GM19351 (cell line): Measurements from ENCODE around the gene FBXW5.

Experiments used
- ATAC-seq: cut with Tn5 transposase; IDR thresholded peaks from one replicate; pipeline ENCODE4 v1.9.1; 2021; ENCODE audit warnings: mild to moderate bottlenecking, moderate library complexity; ENCODE audit not compliant: unreplicated experiment

The FBXW5 gene

DNA sequence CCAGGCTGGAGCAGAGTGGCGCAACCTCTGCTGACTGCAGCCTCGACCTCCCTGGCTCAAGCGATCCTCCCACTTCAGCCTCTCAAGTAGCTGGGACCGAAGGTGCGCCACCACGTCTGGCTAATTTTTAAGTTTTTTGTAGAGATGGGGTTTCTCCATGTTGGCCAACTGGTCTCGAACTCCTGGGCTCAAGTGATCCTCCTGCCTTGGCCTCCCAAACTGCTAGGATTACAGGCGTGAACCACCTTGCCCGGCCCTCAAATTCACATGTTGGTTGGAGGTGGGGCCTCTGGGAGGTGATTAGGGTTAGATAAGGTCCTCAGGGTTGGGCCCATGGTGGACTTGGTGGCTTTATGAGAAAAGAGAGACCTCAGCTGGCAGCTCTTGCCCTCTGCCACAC is 17.6 kb upstream of the FBXW5 start:
- ATAC-seq = no peak

DNA sequence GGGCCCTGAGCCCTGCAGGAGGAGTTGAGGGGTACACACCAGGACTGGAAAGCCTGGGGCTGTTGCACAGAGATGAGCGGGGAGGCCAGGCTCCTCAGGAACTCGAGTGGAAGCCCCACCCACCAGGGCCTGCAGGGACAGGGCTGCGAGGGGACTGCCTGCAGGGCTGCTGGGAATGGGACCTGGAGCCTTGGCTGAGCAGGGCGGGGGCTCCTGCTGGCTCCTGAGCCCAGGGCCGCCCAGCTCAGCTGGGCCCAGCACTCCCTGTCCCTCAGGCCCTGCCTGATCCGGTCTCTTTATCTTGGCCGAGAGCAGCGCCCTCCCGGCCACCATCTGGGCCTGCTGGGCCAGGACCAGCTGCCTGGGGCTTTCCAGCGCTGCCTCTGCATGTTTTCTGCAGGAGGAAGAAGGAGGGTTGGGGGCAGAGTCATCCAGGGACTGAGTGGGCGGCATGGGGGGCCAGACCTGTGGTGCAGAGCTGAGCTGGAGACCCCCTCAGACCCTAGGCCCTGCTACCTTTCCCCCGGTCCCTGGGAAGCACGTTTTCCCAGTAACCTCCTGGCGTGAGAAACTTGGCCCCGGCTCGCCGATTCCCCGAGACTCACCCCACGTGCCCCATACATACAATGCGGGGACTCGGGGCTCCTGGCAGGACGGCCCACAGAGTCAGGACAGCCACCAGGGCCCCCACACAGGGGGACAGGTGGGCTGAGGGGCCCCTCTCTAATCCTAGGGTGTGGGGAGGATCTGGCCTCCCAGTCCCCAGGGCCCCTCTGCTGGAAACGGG is 16.9 kb upstream of the FBXW5 start:
- ATAC-seq = no peak

DNA sequence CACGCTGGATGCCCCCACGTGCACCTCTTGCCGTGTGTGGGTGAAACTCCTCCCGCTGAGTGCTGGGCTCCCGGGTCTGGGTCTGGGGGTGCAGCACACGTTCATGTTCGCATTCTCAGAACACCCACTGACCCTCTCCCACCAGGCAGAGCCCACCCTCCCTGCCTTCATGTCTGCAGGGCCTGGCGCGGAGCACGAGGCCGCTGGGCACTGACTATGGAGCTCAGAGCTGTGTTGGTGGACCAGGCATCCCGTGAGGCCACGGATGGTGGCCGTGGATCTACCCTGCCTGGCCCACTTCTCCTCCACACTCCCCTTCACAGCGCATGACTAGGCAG is 16.4 kb upstream of the FBXW5 start:
- no peak for ATAC-seq

DNA sequence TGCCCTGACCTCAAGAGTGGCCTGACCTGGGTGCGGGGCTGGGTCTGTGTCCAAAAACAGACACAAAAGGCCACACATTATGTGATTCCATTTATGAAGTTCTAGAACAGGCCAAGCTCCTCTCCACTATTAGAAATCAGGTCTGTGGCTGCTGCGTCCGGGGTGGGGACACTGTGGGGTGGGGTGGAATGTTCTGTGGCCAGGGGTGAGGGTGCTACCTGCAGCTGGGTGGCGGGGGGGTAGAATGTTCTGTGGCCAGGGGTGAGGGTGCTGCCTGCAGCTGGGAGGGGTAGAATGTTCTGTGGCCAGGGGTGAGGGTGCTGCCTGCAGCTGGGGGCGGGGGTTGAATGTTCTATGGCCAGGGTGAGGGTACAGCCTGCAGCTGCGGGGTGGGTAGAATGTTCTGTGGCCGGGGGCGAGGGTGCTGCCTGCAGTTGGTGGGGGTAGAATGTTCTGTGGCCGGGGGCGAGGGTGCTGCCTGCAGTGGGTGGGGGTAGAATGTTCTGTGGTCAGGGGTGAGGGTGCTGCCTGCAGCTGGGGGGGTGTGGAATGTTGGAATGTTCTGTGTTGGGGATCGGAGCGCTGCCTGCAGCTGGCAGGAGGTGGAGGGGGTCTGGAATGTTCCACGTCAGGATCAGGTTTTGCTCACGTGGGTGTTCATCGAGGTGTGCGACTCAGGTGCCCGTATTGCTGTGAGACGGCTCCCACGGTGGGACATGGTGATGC is 15.8 kb upstream of the FBXW5 start:
- ATAC-seq = no peak

DNA sequence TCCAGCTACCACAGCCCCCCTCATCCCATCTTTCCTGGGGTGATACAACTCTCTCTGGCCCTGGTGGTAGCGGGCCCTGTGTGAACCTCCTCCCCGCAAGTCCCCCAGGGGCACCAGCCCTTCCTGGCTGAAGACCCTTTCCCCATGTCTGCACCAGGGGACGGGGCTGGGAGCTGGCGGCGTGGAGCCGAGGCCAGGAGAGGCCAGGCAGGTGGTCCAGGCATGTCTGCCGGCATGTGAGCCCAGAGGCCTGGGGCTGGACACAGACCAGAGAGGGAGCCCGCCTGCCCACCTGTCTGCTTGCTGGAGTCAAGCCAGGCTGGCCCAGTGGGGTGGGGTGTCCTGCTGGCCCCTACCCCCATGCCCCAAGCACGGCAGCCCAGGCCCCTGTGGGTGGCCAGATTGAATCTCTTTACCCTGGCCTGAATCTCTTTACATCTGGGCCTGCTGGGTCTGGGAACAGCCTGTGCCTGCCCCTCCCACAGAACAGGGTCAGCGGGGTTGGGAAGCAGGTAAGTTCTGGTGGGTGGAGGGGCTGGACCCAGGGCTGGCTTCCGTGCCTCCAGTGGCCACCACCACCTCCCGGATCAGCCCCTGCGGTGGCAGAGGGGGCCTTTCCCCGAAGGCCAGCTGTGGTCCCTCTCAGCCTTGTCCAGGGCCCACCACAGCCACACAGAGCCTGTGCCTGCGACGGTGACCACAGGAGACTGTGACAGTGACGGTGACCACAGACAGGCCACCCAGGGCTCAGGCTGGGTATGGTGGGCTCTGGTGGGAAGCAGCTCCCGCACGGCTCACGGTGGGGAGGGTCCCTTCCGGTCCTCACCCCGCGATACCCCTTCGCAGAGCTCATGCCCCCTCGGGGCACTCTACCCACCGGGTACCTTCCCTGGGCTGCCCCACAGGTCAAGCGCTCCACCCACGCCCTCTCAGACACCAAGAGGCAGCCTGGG is 14.6 kb upstream of the FBXW5 start:
- no peak for ATAC-seq

DNA sequence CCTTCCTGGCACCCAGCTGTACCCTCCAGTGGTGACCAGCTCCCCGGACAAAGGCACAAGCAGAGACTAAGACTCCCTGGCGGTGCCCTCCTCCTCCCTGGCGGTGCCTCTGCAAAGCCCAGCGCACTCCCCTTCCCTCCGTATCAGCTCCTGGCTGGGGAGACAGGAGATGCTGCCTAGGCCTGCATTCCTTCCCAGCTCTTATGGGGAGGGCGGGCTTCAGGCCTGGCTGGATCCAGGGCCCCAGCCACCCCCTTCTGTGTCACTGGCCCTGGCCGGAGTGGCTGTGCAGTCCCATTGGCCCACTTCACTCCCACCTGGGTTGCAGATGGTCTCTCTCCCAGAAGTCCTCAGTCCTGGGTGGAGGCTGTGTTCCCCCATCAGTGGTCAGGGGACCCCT is 13.9 kb upstream of the FBXW5 start:
- no peak for ATAC-seq

DNA sequence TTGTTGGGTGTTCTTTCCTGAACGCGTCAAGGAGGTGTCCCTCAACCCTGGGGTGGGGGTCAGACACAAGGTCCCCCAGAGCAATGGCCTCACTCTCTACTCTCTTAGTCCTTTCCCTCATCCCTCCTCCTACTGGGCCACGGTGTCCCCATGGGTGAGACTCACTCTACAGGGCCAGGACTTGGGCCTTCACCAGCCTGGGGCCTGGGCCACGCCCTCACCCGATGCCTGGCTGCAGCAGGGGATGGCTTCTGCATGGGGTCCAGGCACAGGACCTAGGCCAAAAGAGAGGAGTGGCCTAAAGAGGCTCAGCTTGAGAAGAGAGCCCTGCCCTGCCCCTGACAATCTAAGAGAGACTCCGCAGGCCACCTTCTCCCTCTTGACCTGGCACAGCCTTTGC is 13.4 kb upstream of the FBXW5 start:
- no peak for ATAC-seq

DNA sequence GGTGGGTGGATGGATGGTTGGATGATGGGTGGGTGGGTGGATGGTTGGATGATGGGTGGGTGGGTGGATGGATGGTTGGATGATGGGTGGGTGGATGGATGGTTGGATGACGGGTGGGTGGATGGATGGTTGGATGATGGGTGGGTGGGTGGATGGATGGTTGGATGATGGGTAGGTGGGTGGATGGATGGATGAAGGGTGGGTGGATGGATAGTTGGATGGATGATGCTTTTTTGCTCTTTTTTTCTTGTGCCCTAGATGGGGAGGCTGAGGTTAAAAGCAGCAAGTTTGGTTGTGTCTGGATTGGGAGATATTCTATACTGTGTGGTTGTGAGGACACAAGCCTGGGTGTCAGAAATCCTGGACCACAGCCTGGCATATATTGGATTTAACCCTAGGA is 12.9 kb upstream of the FBXW5 start:
- ATAC-seq = no peak

DNA sequence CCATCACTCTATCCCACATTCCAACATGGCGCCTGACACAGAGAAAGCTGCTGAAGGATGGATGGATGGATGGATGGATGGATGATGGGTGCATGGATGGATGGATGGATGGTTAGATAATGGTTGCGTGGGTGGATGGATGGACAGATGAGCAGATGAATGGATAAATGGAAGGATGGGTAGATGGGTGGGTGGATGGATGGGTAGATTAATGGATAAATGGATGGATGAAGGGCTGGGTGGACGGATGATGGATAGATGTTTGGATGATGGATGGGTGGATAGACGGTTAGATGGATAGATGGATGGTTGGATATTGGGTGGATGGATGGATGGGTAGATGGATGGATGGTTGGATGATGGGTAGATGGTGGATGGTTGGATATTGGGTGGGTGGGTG is 12.1 kb upstream of the FBXW5 start:
- no peak for ATAC-seq

DNA sequence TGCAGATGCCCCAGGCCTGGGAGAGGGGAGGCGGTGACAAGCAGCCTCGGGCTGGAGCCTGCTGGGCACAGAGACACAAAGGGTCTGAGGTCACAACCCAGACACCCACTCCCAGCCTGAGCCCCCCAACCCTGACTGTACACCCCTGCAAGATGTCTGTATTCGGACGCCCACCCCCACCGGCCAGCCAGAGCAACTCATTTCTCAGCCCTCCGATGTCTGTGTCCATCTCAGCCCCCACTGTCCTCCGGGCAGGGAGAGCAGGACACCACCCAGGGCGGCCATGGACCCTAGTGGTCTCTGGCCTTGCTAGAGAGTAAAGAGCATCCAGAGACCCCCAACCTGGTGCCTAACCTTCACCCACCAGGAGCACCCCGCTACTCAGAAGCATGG is 11.4 kb upstream of the FBXW5 start:
- ATAC-seq = no peak

DNA sequence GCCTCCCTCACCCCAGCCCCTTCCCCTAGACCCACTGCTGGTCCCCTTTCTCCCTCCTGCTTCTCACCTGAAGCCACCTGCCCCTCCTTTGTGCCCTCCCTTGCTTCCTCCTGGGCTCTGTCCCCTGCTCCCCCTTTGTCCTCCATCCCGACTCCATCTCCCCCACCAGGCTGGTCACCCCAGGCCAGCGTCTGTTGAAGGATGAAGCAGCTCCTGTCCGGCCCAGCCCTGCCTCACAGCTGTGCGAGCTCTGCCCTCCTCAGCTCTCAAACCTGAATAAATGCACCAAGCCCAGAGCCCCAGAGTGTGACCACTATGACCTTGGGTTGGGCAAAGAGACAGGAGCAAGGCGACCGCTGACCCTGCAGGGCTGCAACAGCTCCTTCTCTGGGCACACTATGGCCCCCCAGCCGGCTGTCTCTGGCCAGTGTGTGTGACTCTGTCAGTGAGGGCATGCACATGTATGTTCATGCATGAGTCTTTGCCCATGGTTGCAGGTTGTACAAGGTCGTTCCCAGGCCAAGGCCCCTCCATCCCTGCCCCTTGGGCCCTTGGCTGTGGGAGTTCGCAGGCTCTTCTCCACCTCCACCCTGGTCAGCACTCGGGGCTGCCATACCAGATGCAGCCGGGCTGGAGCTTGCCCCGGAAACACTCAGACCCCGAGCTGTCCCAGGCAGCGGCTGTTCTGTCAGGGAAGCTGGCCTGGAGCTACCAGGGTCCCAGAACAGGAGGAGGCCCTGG is 10.8 kb upstream of the FBXW5 start:
- ATAC-seq = no peak

DNA sequence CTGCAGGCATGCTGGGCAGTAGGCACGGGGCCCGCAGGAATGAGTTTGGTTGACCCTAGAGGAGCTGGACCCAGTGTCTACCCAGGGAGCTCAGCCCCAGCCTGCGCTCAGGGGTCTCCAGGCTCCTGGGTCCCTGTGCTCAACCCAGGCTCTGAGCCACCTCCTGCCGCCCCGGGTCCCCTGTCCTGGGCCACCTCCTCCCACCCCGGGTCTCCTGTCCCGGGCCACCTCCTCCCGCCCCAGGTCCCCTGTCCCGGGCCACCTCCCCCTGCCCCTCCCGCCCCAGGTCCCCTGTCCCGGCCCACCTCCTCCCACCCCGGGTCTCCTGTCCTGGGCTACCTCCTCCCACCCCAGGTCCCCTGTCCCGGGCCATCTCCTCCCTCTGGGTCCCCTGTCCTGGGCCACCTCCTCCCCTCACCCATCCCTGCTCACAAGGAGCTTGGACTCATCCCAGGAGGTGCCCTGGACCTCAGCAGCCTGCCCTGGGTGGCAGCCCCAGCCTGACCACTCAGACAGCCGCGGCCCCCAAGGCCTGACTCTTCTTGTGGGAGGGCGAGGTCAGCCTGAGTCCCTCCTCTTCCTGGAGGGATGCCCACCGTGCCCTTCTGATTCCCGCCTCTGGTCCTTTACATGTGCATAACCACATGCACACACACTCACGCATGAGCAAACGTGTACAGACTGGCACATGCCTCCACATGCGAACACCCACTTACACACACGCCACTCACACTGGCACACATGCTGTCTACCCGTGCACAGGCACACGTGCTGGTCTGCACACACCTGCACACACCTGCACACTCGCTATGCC is 9.9 kb upstream of the FBXW5 start:
- no peak for ATAC-seq

DNA sequence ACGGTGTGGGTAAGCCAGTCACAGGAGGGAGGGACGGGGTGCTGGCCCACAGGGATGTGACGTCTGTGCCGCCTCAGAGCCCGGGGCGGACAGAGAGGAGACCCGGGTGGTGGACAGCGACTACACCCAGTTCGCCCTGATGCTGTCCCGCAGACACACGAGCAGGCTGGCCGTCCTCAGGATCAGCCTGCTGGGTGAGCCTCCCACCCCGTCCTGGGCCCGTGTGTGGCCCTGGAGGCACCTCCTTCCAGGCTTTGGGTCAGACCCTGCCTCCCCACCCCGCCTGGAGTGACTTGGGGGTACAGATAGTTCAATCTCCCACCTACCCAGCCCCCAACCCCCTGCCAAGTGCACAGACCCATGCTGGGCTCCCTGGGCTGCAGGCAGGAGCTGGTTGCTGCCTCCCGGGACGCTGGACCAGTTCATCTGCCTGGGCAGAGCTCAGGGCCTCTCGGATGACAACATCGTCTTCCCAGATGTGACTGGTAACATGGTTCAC is 9.3 kb upstream of the FBXW5 start:
- ATAC-seq = no peak

DNA sequence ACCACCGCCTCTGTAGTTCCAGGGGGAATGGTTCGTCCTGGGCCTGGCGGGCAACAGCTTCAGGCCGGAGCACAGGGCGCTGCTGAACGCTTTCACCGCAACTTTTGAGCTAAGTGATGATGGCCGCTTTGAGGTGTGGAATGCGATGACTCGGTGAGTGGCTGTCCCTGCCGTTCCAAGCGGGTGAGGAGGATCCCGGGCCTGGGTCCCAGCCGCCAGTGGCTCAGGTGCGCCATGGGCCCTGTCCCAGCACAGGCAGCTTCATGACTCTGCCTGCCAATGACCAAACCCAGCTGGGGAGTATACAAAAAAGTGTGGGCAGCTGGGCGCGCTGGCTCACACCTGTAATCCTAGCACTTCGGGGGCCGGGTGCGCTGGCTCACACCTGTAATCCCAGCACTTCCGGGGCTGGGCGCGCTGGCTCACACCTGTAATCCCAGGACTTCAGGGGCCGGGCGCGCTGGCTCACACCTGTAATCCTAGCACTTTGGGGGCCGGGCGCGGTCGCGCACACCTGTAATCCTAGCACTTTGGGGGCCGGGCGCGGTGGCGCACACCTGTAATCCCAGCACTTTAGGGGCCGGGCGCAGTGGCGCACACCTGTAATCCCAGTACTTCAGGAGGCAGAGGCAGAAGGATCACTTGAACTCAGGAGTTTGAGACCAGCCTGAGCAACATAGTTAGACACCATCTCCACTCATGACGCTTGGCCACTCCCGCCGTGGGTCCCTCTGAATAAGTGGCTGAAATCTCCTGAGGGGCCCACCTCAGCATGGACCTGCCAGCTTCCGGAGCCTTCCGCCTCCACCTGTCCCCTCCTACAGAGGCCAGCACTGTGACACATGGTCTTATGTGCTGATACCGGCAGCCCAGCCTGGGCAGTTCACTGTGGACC is 8.6 kb upstream of the FBXW5 start:
- no peak for ATAC-seq

DNA sequence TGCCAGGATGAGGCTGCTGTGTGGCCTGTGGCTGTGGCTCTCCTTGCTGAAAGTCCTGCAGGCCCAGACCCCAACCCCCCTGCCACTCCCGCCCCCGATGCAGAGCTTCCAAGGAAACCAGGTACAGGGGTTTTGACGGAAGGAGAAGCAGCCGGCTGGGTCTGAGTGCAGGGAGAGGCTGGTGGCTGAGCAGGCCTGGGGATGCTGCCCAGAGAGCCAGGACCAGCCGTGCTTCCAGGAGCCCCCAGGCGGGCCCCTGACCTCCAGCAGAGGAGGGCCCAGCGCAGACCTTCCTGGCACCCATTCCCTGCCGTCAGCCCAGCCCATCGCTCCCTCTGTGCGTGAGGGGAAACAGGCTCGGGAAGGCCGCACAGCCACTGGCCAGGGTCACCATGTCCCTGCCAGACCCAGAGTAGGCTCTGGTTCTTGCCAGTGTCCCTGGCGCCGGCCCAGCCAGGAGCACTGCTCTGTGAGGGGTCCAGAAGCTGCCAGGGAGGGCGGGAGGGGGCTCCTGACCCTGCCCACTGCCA is 7.8 kb upstream of the FBXW5 start:
- no peak for ATAC-seq

DNA sequence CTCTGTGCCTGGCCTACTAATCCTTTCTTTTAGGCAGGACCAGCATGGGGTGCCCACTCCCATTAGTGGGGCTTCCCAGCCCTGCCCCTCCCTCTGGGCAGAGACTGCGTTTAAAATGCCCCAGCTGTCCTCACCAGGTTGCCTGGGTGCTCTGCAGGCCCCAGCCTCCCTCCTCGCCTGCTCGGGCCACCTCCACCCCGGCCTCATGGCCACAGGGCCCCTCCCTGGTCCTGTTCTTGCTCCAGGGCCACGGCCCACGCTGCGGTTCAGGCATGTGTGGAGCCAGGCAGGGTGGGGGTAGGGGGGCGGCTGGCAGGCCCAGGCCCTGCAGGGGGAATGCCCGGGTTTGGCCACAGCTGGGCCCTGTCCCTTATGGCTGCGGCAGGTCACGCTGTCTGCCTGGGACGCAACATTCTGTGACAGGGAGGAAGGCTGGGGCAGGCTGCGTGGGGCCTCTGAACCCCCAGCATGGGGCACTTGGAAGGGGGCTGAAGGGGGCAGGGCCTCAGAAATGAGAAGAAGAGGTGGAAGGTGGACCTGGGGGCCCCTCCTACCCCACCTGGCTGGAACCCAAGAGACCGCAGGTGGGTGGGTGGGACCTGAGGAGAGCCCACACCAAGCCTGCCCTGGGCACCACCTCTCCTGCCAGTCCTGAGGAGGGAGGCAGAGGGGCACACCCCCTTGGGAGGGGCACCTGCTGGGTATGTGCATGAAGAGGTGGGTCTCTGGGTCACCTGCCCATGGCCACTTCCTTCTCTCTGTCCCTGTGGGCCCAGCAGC is 7.2 kb upstream of the FBXW5 start, which contains the start of gene LCN12:
LCN12 (plus strand) TSS at position 733 of the 780 bp plus-strand sequence. CDS start 55 bp downstream, outside the sequence.
- ATAC-seq = no peak

DNA sequence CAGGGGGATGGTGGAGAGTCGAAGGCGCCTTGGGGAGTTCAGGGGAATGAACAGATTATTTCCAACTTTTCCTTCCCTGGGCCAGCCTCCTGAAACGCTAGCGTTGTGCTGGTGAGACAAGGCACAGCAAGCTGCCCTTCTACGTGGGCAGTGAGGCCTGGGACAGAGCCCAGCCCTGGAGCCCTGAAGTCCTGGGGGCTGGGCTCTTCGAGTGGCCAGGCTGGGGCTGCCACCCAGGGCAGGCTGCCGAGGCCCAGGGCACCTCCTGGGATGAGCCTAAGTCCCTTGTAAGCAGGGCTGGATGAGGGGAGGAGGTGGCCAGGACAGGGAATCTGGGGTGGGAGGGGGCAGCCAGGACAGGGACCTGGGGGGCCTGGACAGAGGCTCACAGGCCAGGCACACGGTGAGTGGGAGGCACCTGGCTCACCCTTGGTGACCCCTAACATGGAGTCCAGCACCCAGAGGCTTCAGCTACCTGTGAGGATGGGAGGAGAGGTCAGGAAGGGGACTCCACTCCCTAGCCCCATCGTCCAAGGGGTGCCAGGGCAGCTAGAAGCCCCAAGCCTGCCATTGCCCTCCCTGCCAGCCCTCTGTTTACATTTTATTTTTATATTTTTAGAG is 6.2 kb upstream of the FBXW5 start:
- no peak for ATAC-seq
